MM.1S (cell line): Measurements from ENCODE around the gene STN1.

Source experiments
- DNase-seq: peaks from one replicate; pipeline ENCODE4 v3.0.0-alpha.2; 2015
- H2AFZ ChIP-seq: fragments of 300-600 bp; sonication (generic); 2 replicates; pipeline ENCODE4 v1.6.0; 2016; ENCODE audit warnings: antibody characterized with exemption, low read length
- H3F3A ChIP-seq: fragments of 300-600 bp; sonication (generic); 2 replicates; pipeline ENCODE4 v1.6.1; 2016; ENCODE audit warnings: mild to moderate bottlenecking, antibody characterized with exemption, low read length, moderate library complexity, mixed read lengths; ENCODE audit not compliant: insufficient read depth
- H3K27ac ChIP-seq: fragments of 300-600 bp; sonication (generic); 2 replicates; pipeline ENCODE4 v1.5.1; 2016; ENCODE audit warnings: mild to moderate bottlenecking, low read length
- H3K27me3 ChIP-seq: fragments of 300-600 bp; sonication (generic); replicated peaks from 2 replicates; pipeline ENCODE4 v1.6.0; 2016; ENCODE audit warnings: low read length; ENCODE audit not compliant: insufficient read depth
- H3K36me3 ChIP-seq: fragments of 300-600 bp; sonication (generic); replicated peaks from 2 replicates; pipeline ENCODE4 v1.6.1; 2016; ENCODE audit warnings: mild to moderate bottlenecking, low read length, mixed read lengths; ENCODE audit not compliant: insufficient read depth
- H3K4me1 ChIP-seq: fragments of 300-600 bp; sonication (generic); 2 replicates; pipeline ENCODE4 v1.6.1; 2016; ENCODE audit warnings: low read length, mixed read lengths
- H3K4me2 ChIP-seq: fragments of 300-600 bp; sonication (generic); 2 replicates; pipeline ENCODE4 v1.6.0; 2016; ENCODE audit warnings: low read depth, low read length
- H3K4me3 ChIP-seq: fragments of 300-600 bp; sonication (generic); 2 replicates; pipeline ENCODE4 v1.5.1; 2016; ENCODE audit warnings: low read length, mixed read lengths
- H3K79me2 ChIP-seq: fragments of 300-600 bp; sonication (generic); 2 replicates; pipeline ENCODE4 v1.6.1; 2016; ENCODE audit warnings: mixed run types, low read length, mixed read lengths
- H3K9ac ChIP-seq: fragments of 300-600 bp; sonication (generic); 2 replicates; pipeline ENCODE4 v1.6.1; 2016; ENCODE audit warnings: low read length, mixed read lengths
- H3K9me2 ChIP-seq: fragments of 300-600 bp; sonication (generic); replicated peaks from 2 replicates; pipeline ENCODE4 v1.6.1; 2016; ENCODE audit warnings: mild to moderate bottlenecking, low read length, mixed read lengths; ENCODE audit not compliant: insufficient read depth
- H3K9me3 ChIP-seq: fragments of 300-600 bp; sonication (generic); replicated peaks from 2 replicates; pipeline ENCODE4 v1.6.1; 2016; ENCODE audit warnings: mild to moderate bottlenecking, low read length, mixed read lengths; ENCODE audit not compliant: insufficient read depth
- H4K20me1 ChIP-seq: fragments of 300-600 bp; sonication (generic); 2 replicates; pipeline ENCODE4 v1.6.1; 2016; ENCODE audit warnings: mild to moderate bottlenecking, low read length, moderate library complexity, mixed read lengths; ENCODE audit not compliant: insufficient read depth
- EZH2 ChIP-seq: fragments of 300-600 bp; sonication (generic); optimal IDR thresholded peaks from 2 replicates; pipeline ENCODE3; 2017; ENCODE audit warnings: low read depth, mild to moderate bottlenecking, antibody characterized with exemption, low read length, mixed read lengths
- EZH2phosphoT487 ChIP-seq: fragments of 300-600 bp; sonication (generic); IDR thresholded peaks from 2 replicates; pipeline ENCODE4 v1.6.1; 2018; ENCODE audit warnings: antibody characterized with exemption, low read length
- TF ChIP-seq, protein P1 (sequence below): fragments of 300-600 bp; sonication (generic); IDR thresholded peaks from 2 replicates; pipeline ENCODE4 v1.5.1; 2016; ENCODE audit warnings: antibody characterized with exemption, low read length, mixed read lengths

Gene STN1

DNA sequence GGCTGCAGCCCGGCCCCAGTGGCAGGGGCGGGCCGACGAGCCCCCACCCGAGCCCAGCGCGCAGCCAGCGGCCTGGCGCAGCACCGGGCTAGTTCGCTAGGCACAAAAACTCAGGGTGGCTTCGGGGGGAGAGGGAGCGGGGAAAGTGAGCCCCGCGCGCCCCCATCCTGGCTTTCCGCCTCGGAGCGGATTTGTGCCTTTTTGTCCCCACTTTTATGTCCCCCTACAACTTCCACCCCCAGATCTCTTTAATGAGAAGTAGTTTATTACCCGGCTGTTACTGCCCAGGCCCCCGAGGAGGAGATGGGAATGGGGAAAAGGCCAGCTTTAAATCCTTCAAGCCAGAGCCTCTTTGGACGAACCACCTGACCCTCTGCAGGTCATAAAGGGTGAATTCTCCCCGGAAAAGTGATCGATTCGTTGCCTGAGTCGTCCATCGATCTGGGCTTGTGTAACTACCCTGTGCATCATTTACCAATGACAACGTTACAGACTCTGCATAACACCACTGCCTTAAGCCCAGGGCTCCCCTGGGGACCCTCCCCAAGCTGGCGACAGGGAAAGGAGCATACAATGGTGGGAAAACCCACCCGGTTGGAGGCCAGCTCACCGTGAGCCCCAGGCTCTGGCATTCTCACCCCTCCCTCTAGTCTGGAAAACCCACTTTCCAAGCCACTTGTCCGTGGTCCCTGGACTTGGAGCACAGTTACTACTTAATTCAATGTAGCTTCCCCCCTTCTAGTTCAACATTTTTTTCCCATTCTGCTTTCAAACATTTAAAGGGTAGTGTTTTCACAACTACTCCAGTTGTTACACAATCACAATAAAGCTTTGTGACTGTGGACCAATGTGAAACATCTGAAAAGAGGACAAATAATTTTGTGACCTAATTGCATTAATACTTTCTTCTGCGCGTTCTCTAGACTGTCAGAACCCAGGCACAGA lies 61.9 kb downstream of the STN1 start:
- Histone ChIP-seq H3K4me3 (no peak overlapping the region), H3K9me2 (no peaks in the 10 kb centered on the region), H3K9ac (no peak overlapping the region), H3K27ac (no peak overlapping the region), H2AFZ (no peak overlapping the region), H3K36me3 (no peaks in the 10 kb centered on the region), H3K79me2 (no peaks in the 10 kb centered on the region), H3K4me2 (no peak overlapping the region), H4K20me1 (no peaks in the 10 kb centered on the region), H3K9me3 (no peaks in the 10 kb centered on the region), H3K27me3 (peaks cover 14% of the 10 kb centered on the region), H3F3A (no peaks in the 10 kb centered on the region), H3K4me1 (peaks cover 14% of the 10 kb centered on the region)
- TF ChIP-seq EZH2 (no peak), EZH2phosphoT487 (no peak)
- TF ChIP-seq, protein P1, sequence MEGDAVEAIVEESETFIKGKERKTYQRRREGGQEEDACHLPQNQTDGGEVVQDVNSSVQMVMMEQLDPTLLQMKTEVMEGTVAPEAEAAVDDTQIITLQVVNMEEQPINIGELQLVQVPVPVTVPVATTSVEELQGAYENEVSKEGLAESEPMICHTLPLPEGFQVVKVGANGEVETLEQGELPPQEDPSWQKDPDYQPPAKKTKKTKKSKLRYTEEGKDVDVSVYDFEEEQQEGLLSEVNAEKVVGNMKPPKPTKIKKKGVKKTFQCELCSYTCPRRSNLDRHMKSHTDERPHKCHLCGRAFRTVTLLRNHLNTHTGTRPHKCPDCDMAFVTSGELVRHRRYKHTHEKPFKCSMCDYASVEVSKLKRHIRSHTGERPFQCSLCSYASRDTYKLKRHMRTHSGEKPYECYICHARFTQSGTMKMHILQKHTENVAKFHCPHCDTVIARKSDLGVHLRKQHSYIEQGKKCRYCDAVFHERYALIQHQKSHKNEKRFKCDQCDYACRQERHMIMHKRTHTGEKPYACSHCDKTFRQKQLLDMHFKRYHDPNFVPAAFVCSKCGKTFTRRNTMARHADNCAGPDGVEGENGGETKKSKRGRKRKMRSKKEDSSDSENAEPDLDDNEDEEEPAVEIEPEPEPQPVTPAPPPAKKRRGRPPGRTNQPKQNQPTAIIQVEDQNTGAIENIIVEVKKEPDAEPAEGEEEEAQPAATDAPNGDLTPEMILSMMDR, result no peak
- no peak for DNase-seq

DNA sequence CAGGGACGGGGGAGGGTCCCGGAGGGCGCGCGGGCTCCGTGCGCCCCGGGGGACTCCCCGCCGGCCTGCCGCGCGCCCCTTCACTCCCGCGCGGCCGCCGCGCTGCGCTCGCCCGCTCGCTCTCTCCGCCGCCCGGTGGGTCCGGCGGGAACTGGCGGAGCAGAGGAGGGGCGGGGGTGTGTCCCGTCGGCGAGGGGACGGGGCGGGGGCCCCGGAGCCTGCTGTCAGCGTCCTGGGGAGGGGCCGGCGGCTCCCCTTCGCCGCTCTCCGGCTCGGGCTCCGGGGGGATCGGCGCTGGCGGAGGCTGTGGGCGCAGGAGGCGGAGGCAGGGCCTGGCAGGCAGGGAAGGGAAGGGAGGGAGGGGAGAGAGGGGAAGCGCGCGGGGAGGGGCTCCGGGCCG lies 62.6 kb downstream of the STN1 start, which contains the start of gene SH3PXD2A:
SH3PXD2A (minus strand) TSS at position 153 of the 400 bp plus-strand sequence. CDS start 310 bp downstream, outside the sequence.
- Histone ChIP-seq H3F3A (no peaks in the 10 kb centered on the region), H3K79me2 (no peaks in the 10 kb centered on the region), H2AFZ (peak within 1 kb of the TSS; percentile 51), H3K9ac (peak within 1 kb of the TSS; percentile 28; the same call in 1 of the 2 replicates), H3K9me2 (no peaks in the 10 kb centered on the region), H3K27ac (no peak within 1 kb of the TSS), H4K20me1 (no peaks in the 10 kb centered on the region), H3K4me1 (peaks cover 10% of the 10 kb centered on the region), H3K9me3 (no peaks in the 10 kb centered on the region), H3K4me2 (peak within 1 kb of the TSS; percentile 83), H3K36me3 (no peaks in the 10 kb centered on the region), H3K4me3 (peak within 1 kb of the TSS; percentile 60), H3K27me3 (peaks cover 14% of the 10 kb centered on the region)
- no peak for DNase-seq
- TF ChIP-seq EZH2, result no peak

DNA sequence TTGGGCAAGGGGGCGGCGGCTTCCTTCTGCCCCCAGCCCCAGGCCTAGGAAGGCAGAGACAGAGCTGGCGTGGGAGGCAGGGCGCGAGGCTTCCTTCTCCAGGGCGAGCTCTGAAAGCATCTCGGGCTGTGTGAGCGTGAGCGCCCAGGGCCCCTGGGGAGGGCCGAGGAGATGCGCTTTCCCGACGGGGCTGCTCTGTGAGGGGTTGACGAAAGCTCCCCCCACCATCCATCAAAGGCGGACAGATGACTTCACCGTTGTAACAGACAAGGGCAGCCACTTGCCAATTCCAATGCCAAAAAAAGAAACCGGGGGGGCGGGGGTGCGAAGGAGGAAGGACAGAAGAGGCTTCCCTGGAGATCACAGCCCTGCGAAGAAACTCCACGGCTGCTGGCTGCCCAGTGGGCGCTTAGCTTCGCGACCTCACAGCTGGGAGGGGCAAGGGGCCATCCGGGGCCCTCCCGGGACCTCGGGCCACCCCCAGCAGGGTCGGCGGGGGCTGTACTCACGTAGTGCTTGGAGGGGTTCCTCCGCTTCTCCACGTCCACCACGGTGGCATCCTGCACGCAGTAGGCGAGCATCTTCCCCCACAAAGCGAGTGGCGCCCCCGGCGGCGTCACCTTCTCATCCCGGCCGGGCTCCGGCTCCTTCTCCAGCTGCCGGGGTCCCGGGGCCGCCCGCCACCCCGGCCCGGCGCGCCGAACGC lies 63.1 kb downstream of the STN1 start:
- TF ChIP-seq EZH2phosphoT487, result no peak
- no peak for TF ChIP-seq EZH2
- TF ChIP-seq, protein P1, result peak; percentile 25
- H3F3A ChIP-seq, result no peaks in the 10 kb centered on the region
- H3K4me2 ChIP-seq, result peak overlapping the region; percentile 83
- no peaks in the 10 kb centered on the region for H3K36me3 ChIP-seq
- no peak for DNase-seq
- peak overlapping the region; percentile 51 for H2AFZ ChIP-seq
- peak overlapping the region; percentile 28; the same call in 1 of the 2 replicates for H3K9ac ChIP-seq
- H3K27ac ChIP-seq, result no peak overlapping the region
- peaks cover 6% of the 10 kb centered on the region for H3K4me1 ChIP-seq
- no peaks in the 10 kb centered on the region for H3K9me3 ChIP-seq
- H4K20me1 ChIP-seq, result no peaks in the 10 kb centered on the region
- peaks cover 14% of the 10 kb centered on the region for H3K27me3 ChIP-seq
- no peaks in the 10 kb centered on the region for H3K9me2 ChIP-seq
- peak overlapping the region; percentile 60 for H3K4me3 ChIP-seq
- no peaks in the 10 kb centered on the region for H3K79me2 ChIP-seq
